RWPE2 (cell line): ENCODE measurements around the gene DES.
A peak's percentile ranks its signal among the peaks of the same experiment; 100 is the strongest.

Source experiments
- ATAC-seq: fragments of 200-7000 bp; cut with Tn5 transposase; 3 replicates; pipeline ENCODE4 v1.9.1; 2021; ENCODE audit warnings: low read depth
- DNase-seq: peaks from one replicate; pipeline ENCODE4 v3.0.0-alpha.2; 2020; ENCODE audit warnings: low spot score
- H3K27ac ChIP-seq: fragments of 450-650 bp; 2 replicates; pipeline ENCODE4 v1.5.1; 2017; ENCODE audit warnings: mild to moderate bottlenecking; ENCODE audit not compliant: poor library complexity, severe bottlenecking
- H3K27me3 ChIP-seq: fragments of 250-450 bp; sonication (Bioruptor Pico); 2 replicates; pipeline ENCODE4 v1.5.1; 2021; ENCODE audit warnings: mild to moderate bottlenecking, moderate library complexity; ENCODE audit not compliant: insufficient read depth, poor library complexity, severe bottlenecking
- H3K36me3 ChIP-seq: fragments of 250-450 bp; sonication (Bioruptor Pico); 2 replicates; pipeline ENCODE4 v1.5.1; 2020; ENCODE audit warnings: low read depth, mild to moderate bottlenecking, moderate library complexity
- H3K4me1 ChIP-seq: fragments of 250-450 bp; sonication (Bioruptor Pico); 2 replicates; pipeline ENCODE4 v1.5.1; 2021; ENCODE audit warnings: mild to moderate bottlenecking, moderate library complexity; ENCODE audit not compliant: insufficient read depth, poor library complexity, severe bottlenecking
- H3K4me3 ChIP-seq: fragments of 250-450 bp; sonication (Bioruptor Pico); 2 replicates; pipeline ENCODE4 v1.5.1; 2021; ENCODE audit warnings: mild to moderate bottlenecking, moderate library complexity; ENCODE audit not compliant: severe bottlenecking
- H3K9me3 ChIP-seq: fragments of 250-450 bp; sonication (Bioruptor Pico); 2 replicates; pipeline ENCODE4 v1.5.1; 2021; ENCODE audit warnings: mild to moderate bottlenecking, moderate library complexity; ENCODE audit not compliant: severe bottlenecking
- CTCF ChIP-seq: fragments of 450-650 bp; IDR thresholded peaks from one replicate; pipeline ENCODE4 v1.5.1; 2017; ENCODE audit warnings: mild to moderate bottlenecking, moderate library complexity; ENCODE audit not compliant: poor library complexity, severe bottlenecking

Gene DES

GRCh38 chr2:219402665-219403515 lies 15.3 kb upstream of the DES start:
- Histone ChIP-seq H3K27ac (no peak overlapping the region), H3K36me3 (no peaks in the 10 kb centered on the region), H3K4me1 (no peaks in the 10 kb centered on the region), H3K9me3 (no peaks in the 10 kb centered on the region), H3K27me3 (no peaks in the 10 kb centered on the region), H3K4me3 (no peak overlapping the region)
- DNase-seq (no peak), ATAC-seq (peak; percentile 86)
- peak; percentile 93 for TF ChIP-seq CTCF

GRCh38 chr2:219403861-219404260 lies 14.3 kb upstream of the DES start:
- Histone ChIP-seq H3K9me3 (no peaks in the 10 kb centered on the region), H3K36me3 (no peaks in the 10 kb centered on the region), H3K4me3 (no peak overlapping the region), H3K27ac (no peak overlapping the region), H3K4me1 (no peaks in the 10 kb centered on the region), H3K27me3 (no peaks in the 10 kb centered on the region)
- ATAC-seq (no peak), DNase-seq (no peak)
- TF ChIP-seq CTCF, result no peak

- H3K27me3 ChIP-seq, result no peaks in the 10 kb centered on the region
- H3K4me3 ChIP-seq, result no peak overlapping the region
- TF ChIP-seq CTCF, result no peak
- no peak overlapping the region for H3K27ac ChIP-seq
- no peaks in the 10 kb centered on the region for H3K36me3 ChIP-seq
- no peaks in the 10 kb centered on the region for H3K4me1 ChIP-seq
- H3K9me3 ChIP-seq, result no peaks in the 10 kb centered on the region
- DNase-seq (no peak), ATAC-seq (no peak)
Observed at GRCh38 chr2:219404291-219404910, 13.8 kb upstream of the DES start.

- H3K27me3 ChIP-seq, result no peaks in the 10 kb centered on the region
- H3K4me1 ChIP-seq, result no peaks in the 10 kb centered on the region
- no peaks in the 10 kb centered on the region for H3K9me3 ChIP-seq
- no peak overlapping the region for H3K27ac ChIP-seq
- H3K36me3 ChIP-seq, result no peaks in the 10 kb centered on the region
- TF ChIP-seq CTCF, result no peak
- ATAC-seq (no peak), DNase-seq (no peak)
- H3K4me3 ChIP-seq, result no peak overlapping the region
Observed at GRCh38 chr2:219404954-219405353, 13.2 kb upstream of the DES start.

- Histone ChIP-seq H3K9me3 (no peaks in the 10 kb centered on the region), H3K4me3 (no peak overlapping the region), H3K36me3 (no peaks in the 10 kb centered on the region), H3K4me1 (no peaks in the 10 kb centered on the region), H3K27me3 (no peaks in the 10 kb centered on the region), H3K27ac (no peak overlapping the region)
- no peak for TF ChIP-seq CTCF
- DNase-seq (no peak), ATAC-seq (no peak)
Observed at GRCh38 chr2:219405451-219405850, 12.7 kb upstream of the DES start.
